ENCODE data around the gene SEMA5A. TPM values are rescaled to one million over a fixed set of nuclear protein-coding genes. Genes with fewer than 3 reads are reported as not detected.

The SEMA5A gene
- total RNA-seq, 1 experiment from 2014 or later, result 34.3 TPM

GRCh38 chr5:9455826-9456434 is 89.9 kb downstream of the SEMA5A start:
- Mint-ChIP-seq H3K27me3 (ENCODE audit: insufficient read depth, unreplicated experiment) (no peaks in the 10 kb centered on the region), H3K4me1 (ENCODE audit: low read depth, unreplicated experiment) (no peaks in the 10 kb centered on the region), H3K4me3 (ENCODE audit: unreplicated experiment) (no peak overlapping the region), H3K27ac (ENCODE audit: unreplicated experiment) (no peak overlapping the region), H3K36me3 (ENCODE audit: insufficient read depth, unreplicated experiment) (no peaks in the 10 kb centered on the region), H3K9me3 (ENCODE audit: unreplicated experiment) (no peaks in the 10 kb centered on the region)
- Histone ChIP-seq H3K9me3 (no peaks in the 10 kb centered on the region), H3K4me1 (no peaks in the 10 kb centered on the region), H3K4me3 (ENCODE audit: low read depth, low read length) (no peak overlapping the region), H3K36me3 (ENCODE audit: control insufficient read depth, insufficient read depth, low read length) (no peaks in the 10 kb centered on the region), H3K27me3 (replicated peaks; ENCODE audit: control insufficient read depth, insufficient read depth, low read length) (no peaks in the 10 kb centered on the region)
- no peak for TF ChIP-seq CTCF (IDR thresholded peaks at IDR 0.05; ENCODE audit: insufficient read depth in 1 of 2, low read depth in 1 of 2, low read length in 1 of 2, severe bottlenecking in 1 of 2, unreplicated experiment in 1 of 2)
- POLR2A ChIA-PET, result no interaction called here
- intact Hi-C loops (cut with micrococcal nuclease; ENCODE audit: unreplicated experiment), result no loop called here
- no TSS peak for BruUV-seq (replicated peaks)
- CTCF ChIA-PET, result no interaction called here
- no peak for DNase-seq

GRCh38 chr5:9454491-9454890 is 91.4 kb downstream of the SEMA5A start:
- Histone ChIP-seq H3K36me3 (ENCODE audit: control insufficient read depth, insufficient read depth, low read length) (no peaks in the 10 kb centered on the region), H3K4me3 (ENCODE audit: low read depth, low read length) (no peak overlapping the region), H3K9me3 (no peaks in the 10 kb centered on the region), H3K4me1 (no peaks in the 10 kb centered on the region), H3K27me3 (replicated peaks; ENCODE audit: control insufficient read depth, insufficient read depth, low read length) (no peaks in the 10 kb centered on the region)
- H3K4me1 Mint-ChIP-seq (ENCODE audit: low read depth, unreplicated experiment), result peaks cover 5% of the 10 kb centered on the region
- no peak overlapping the region for H3K27ac Mint-ChIP-seq (ENCODE audit: unreplicated experiment)
- ChIA-PET POLR2A (no interaction called here), CTCF (no interaction called here)
- H3K9me3 Mint-ChIP-seq (ENCODE audit: unreplicated experiment), result no peaks in the 10 kb centered on the region
- DNase-seq, result no peak
- intact Hi-C loops (cut with micrococcal nuclease; ENCODE audit: unreplicated experiment), result no loop called here
- H3K4me3 Mint-ChIP-seq (ENCODE audit: unreplicated experiment), result no peak overlapping the region
- TF ChIP-seq CTCF (IDR thresholded peaks at IDR 0.05; ENCODE audit: insufficient read depth in 1 of 2, low read depth in 1 of 2, low read length in 1 of 2, severe bottlenecking in 1 of 2, unreplicated experiment in 1 of 2), result no peak
- BruUV-seq (replicated peaks), result no TSS peak
- no peaks in the 10 kb centered on the region for H3K27me3 Mint-ChIP-seq (ENCODE audit: insufficient read depth, unreplicated experiment)
- H3K36me3 Mint-ChIP-seq (ENCODE audit: insufficient read depth, unreplicated experiment), result no peaks in the 10 kb centered on the region

GRCh38 chr5:9454012-9454481 is 91.8 kb downstream of the SEMA5A start:
- peaks cover 5% of the 10 kb centered on the region for H3K4me1 Mint-ChIP-seq (ENCODE audit: low read depth, unreplicated experiment)
- H3K4me3 ChIP-seq (ENCODE audit: low read depth, low read length), result no peak overlapping the region
- peaks cover 2% of the 10 kb centered on the region for H3K36me3 Mint-ChIP-seq (ENCODE audit: insufficient read depth, unreplicated experiment)
- H3K4me1 ChIP-seq, result no peaks in the 10 kb centered on the region
- no peaks in the 10 kb centered on the region for H3K36me3 ChIP-seq (ENCODE audit: control insufficient read depth, insufficient read depth, low read length)
- no peak for TF ChIP-seq CTCF (IDR thresholded peaks at IDR 0.05; ENCODE audit: insufficient read depth in 1 of 2, low read depth in 1 of 2, low read length in 1 of 2, severe bottlenecking in 1 of 2, unreplicated experiment in 1 of 2)
- DNase-seq, result no peak
- no TSS peak for BruUV-seq (replicated peaks)
- H3K9me3 Mint-ChIP-seq (ENCODE audit: unreplicated experiment), result no peaks in the 10 kb centered on the region
- ChIA-PET CTCF (no interaction called here), POLR2A (no interaction called here)
- no peaks in the 10 kb centered on the region for H3K27me3 Mint-ChIP-seq (ENCODE audit: insufficient read depth, unreplicated experiment)
- no peaks in the 10 kb centered on the region for H3K9me3 ChIP-seq
- intact Hi-C loops (cut with micrococcal nuclease; ENCODE audit: unreplicated experiment), result no loop called here
- no peaks in the 10 kb centered on the region for H3K27me3 ChIP-seq (replicated peaks; ENCODE audit: control insufficient read depth, insufficient read depth, low read length)
- no peak overlapping the region for H3K27ac Mint-ChIP-seq (ENCODE audit: unreplicated experiment)
- H3K4me3 Mint-ChIP-seq (ENCODE audit: unreplicated experiment), result no peak overlapping the region
